H1 (cell line): Measurements from ENCODE around the gene RANBP17. TPM values are rescaled to one million over a fixed set of nuclear protein-coding genes. Genes with fewer than 3 reads are reported as not detected.

Source experiments
- CTCF ChIA-PET: fragments of 300-600 bp; sonication (Branson Sonifier 250); formaldehyde crosslinking; loops from one replicate; lab custom pipeline; 2021; ENCODE audit not compliant: partially characterized antibody; lab: Charles Lee
- POLR2A ChIA-PET: fragments of 300-600 bp; sonication (Branson Sonifier 250); formaldehyde crosslinking; loops from one replicate; lab custom pipeline; 2021; ENCODE audit warnings: inconsistent platforms; ENCODE audit not compliant: partially characterized antibody; lab: Charles Lee
- DNase-seq, 2 experiments: peaks; one replicate each; pipeline versions ENCODE4 v3.0.0 to v3.0.0-alpha.2; 2010 to 2022; ENCODE audit warnings: low spot score in 2 of 2, low read depth in 1 of 2, mixed read lengths in 1 of 2
- FAIRE-seq: peaks from 2 replicates; lab custom pipeline; 2011; peaks lifted over from hg19 to GRCh38; lab: Jason Lieb, UNC
- H2AFZ ChIP-seq: 2 replicates; pipeline ENCODE4 v1.8.1; 2012; ENCODE audit warnings: low read length, inconsistent platforms
- H2AK5ac ChIP-seq: 2 replicates; pipeline ENCODE4 v1.6.1; 2013; ENCODE audit warnings: low read depth, low read length
- H2BK120ac ChIP-seq: replicated peaks from 2 replicates; pipeline ENCODE3; 2013; ENCODE audit warnings: low read depth, low read length, inconsistent platforms
- H2BK12ac ChIP-seq: 2 replicates; pipeline ENCODE4 v1.6.1; 2013; ENCODE audit warnings: low read depth, low read length
- H2BK15ac ChIP-seq: 2 replicates; pipeline ENCODE4 v1.6.1; 2013; ENCODE audit warnings: low read length
- H2BK20ac ChIP-seq: 2 replicates; pipeline ENCODE4 v1.6.1; 2013; ENCODE audit warnings: low read length
- H2BK5ac ChIP-seq: 2 replicates; pipeline ENCODE4 v1.6.1; 2013; ENCODE audit warnings: low read depth, low read length
- H3K14ac ChIP-seq: 2 replicates; pipeline ENCODE4 v1.6.1; 2013; ENCODE audit warnings: inconsistent platforms; ENCODE audit not compliant: insufficient read length
- H3K18ac ChIP-seq: 2 replicates; pipeline ENCODE4 v1.6.1; 2013; ENCODE audit warnings: low read length; ENCODE audit errors: extremely low read depth
- H3K23ac ChIP-seq: 2 replicates; pipeline ENCODE4 v1.6.1; 2013; ENCODE audit warnings: inconsistent platforms; ENCODE audit not compliant: insufficient read length
- H3K23me2 ChIP-seq: 2 replicates; pipeline ENCODE4 v1.6.1; 2013; ENCODE audit warnings: low read depth, low read length
- H3K27ac ChIP-seq: 2 replicates; pipeline ENCODE4 v1.6.1; 2011; ENCODE audit warnings: low read depth, low read length, inconsistent platforms
- H3K27me3 ChIP-seq, 4 experiments: replicated peaks in 1 of 4; 1 replicate in 1 of 4; 2 replicates in 3 of 4; pipeline versions ENCODE4 v1.6.1 to v1.8.1; 2011 to 2013; ENCODE audit warnings: low read length in 3 of 4, mild to moderate bottlenecking in 3 of 4, inconsistent platforms in 2 of 4, mixed read lengths in 2 of 4, moderate library complexity in 1 of 4; ENCODE audit not compliant: control insufficient read depth in 3 of 4, insufficient read depth in 3 of 4; ENCODE audit errors: extremely low read depth in 1 of 4
- H3K36me3 ChIP-seq, 4 experiments: 2 replicates each; pipeline versions ENCODE4 v1.6.1 to v1.8.1; 2011 to 2013; ENCODE audit warnings: mild to moderate bottlenecking in 4 of 4, low read length in 3 of 4, moderate library complexity in 2 of 4, control low read depth in 1 of 4, inconsistent platforms in 1 of 4; ENCODE audit not compliant: insufficient read depth in 4 of 4, control insufficient read depth in 2 of 4
- H3K4ac ChIP-seq: replicated peaks from 2 replicates; pipeline ENCODE3; 2013; ENCODE audit warnings: low read length, low read depth, mixed read lengths, inconsistent platforms; ENCODE audit not compliant: insufficient read length
- H3K4me1 ChIP-seq, 4 experiments: replicated peaks in 1 of 4; 1 replicate in 1 of 4; 2 replicates in 3 of 4; pipeline versions ENCODE4 v1.6.1 to v1.8.1; 2011 to 2013; ENCODE audit warnings: low read length in 3 of 4, inconsistent platforms in 2 of 4, mixed read lengths in 1 of 4; ENCODE audit not compliant: insufficient read depth in 4 of 4, control insufficient read depth in 3 of 4
- H3K4me2 ChIP-seq, 2 experiments: 2 replicates each; pipeline versions ENCODE4 v1.6.1 to v1.8.1; 2011 to 2013; ENCODE audit warnings: low read depth in 2 of 2, low read length in 2 of 2, control low read depth in 1 of 2, inconsistent platforms in 1 of 2, mild to moderate bottlenecking in 1 of 2; ENCODE audit not compliant: insufficient read depth in 1 of 2
- H3K4me3 ChIP-seq, 4 experiments: fragments of 200-600, 300-600 bp in 1 of 4; sonication (generic), shearing (Covaris generic), sonication (Bioruptor Twin) in 1 of 4; 2 replicates each; pipeline versions ENCODE4 v1.5.1 to v1.8.1; 2011 to 2016; ENCODE audit warnings: low read length in 4 of 4, low read depth in 3 of 4, control low read depth in 2 of 4, inconsistent platforms in 2 of 4, mild to moderate bottlenecking in 2 of 4, mixed read lengths in 1 of 4, moderate library complexity in 1 of 4; ENCODE audit not compliant: insufficient read depth in 2 of 4; ENCODE audit errors: extremely low read depth in 1 of 4
- H3K56ac ChIP-seq: replicated peaks from 2 replicates; pipeline ENCODE3; 2013; ENCODE audit warnings: low read depth, mild to moderate bottlenecking, mixed read lengths, low read length, inconsistent platforms; ENCODE audit not compliant: insufficient read length
- H3K79me1 ChIP-seq: 2 replicates; pipeline ENCODE4 v1.6.1; 2013; ENCODE audit warnings: low read depth, low read length, control low read depth
- H3K79me2 ChIP-seq, 2 experiments: 2 replicates each; pipeline versions ENCODE4 v1.6.1 to v1.8.1; 2012 to 2013; ENCODE audit warnings: low read length in 2 of 2, mild to moderate bottlenecking in 2 of 2, inconsistent platforms in 1 of 2; ENCODE audit not compliant: insufficient read depth in 2 of 2, control insufficient read depth in 1 of 2
- H3K9ac ChIP-seq, 4 experiments: replicated peaks in 1 of 4; 1 replicate in 1 of 4; 2 replicates in 3 of 4; pipeline versions ENCODE4 v1.6.1 to v1.8.1; 2011 to 2013; ENCODE audit warnings: low read depth in 3 of 4, low read length in 3 of 4, control low read depth in 2 of 4, mild to moderate bottlenecking in 2 of 4, moderate library complexity in 2 of 4, inconsistent platforms in 1 of 4; ENCODE audit errors: extremely low read depth in 1 of 4
- H3K9me3 ChIP-seq, 2 experiments: 2 replicates each; pipeline versions ENCODE4 v1.6.1 to v1.8.1; 2012 to 2013; ENCODE audit warnings: mild to moderate bottlenecking in 2 of 2, moderate library complexity in 2 of 2, control low read depth in 1 of 2, inconsistent platforms in 1 of 2, low read depth in 1 of 2, low read length in 1 of 2, mixed read lengths in 1 of 2; ENCODE audit not compliant: insufficient read depth in 2 of 2
- H4K20me1 ChIP-seq, 2 experiments: replicated peaks in 1 of 2; 2 replicates each; pipeline versions ENCODE3 to v1.8.1; 2011 to 2013; ENCODE audit warnings: inconsistent platforms in 2 of 2, low read length in 2 of 2, mild to moderate bottlenecking in 1 of 2; ENCODE audit not compliant: insufficient read depth in 2 of 2, control insufficient read depth in 1 of 2
- H4K5ac ChIP-seq: 2 replicates; pipeline ENCODE4 v1.6.1; 2013; ENCODE audit warnings: low read length, low read depth, mixed read lengths, inconsistent platforms; ENCODE audit not compliant: insufficient read length
- H4K8ac ChIP-seq: 2 replicates; pipeline ENCODE4 v1.8.0; 2013; ENCODE audit warnings: mild to moderate bottlenecking, moderate library complexity, low read length, inconsistent platforms; ENCODE audit not compliant: insufficient read depth; ENCODE audit errors: extremely low read depth
- H4K91ac ChIP-seq: replicated peaks from 2 replicates; pipeline ENCODE3; 2013; ENCODE audit warnings: low read length, mixed read lengths, inconsistent platforms; ENCODE audit not compliant: insufficient read length
- CHD1 ChIP-seq: IDR thresholded peaks from 2 replicates; pipeline ENCODE4 v1.6.1; 2012; ENCODE audit warnings: low read depth, low read length, improper control_type of control experiment
- CTCF ChIP-seq, 3 experiments: IDR thresholded peaks; 1 replicate in 2 of 3; 2 replicates in 1 of 3; pipeline versions ENCODE4 v1.5.1 to v1.6.1; 2011; ENCODE audit warnings: low read length in 3 of 3, mild to moderate bottlenecking in 3 of 3, inconsistent platforms in 2 of 3, low read depth in 1 of 3, moderate library complexity in 1 of 3; ENCODE audit not compliant: insufficient read depth in 1 of 3; ENCODE audit errors: control extremely low read depth in 1 of 3
- E2F6 ChIP-seq: IDR thresholded peaks from 2 replicates; pipeline ENCODE4 v1.6.1; 2012; ENCODE audit warnings: inconsistent platforms
- RAD21 ChIP-seq, 2 experiments: IDR thresholded peaks in 1 of 2; conservative IDR thresholded peaks in 1 of 2; 2 replicates each; pipeline ENCODE4 v1.6.1; 2011; ENCODE audit warnings: low read depth in 2 of 2, low read length in 2 of 2, improper control_type of control experiment in 1 of 2, inconsistent platforms in 1 of 2, mild to moderate bottlenecking in 1 of 2, moderate library complexity in 1 of 2
- WGBS, 2 experiments: shearing (Covaris generic) in 1 of 2; methylation state at CpG; one replicate each; pipeline versions ENCODE4 v1.1.6 to v1.1.7; 2013 to 2015; ENCODE audit warnings: low lambda C conversion rate in 2 of 2, mixed read lengths in 2 of 2, inconsistent platforms in 1 of 2, low coverage in 1 of 2, missing lambda C conversion rate in 1 of 2; ENCODE audit not compliant: insufficient replicate concordance in 2 of 2, insufficient coverage in 1 of 2, insufficient read length in 1 of 2; ENCODE audit errors: extremely low coverage in 1 of 2, missing lambda C conversion rate in 1 of 2; 5-methylcytosine and 5-hydroxymethylcytosine counted together
- polyA plus RNA-seq, 7 experiments: library from polyadenylated mRNA; depleted of rRNA in 3 of 7; stranded (reverse) in 5 of 7; unstranded in 2 of 7; fragments of >200 nt in 5 of 7; fragments of 200-250 nt in 2 of 7; gene quantifications; 1 replicate in 5 of 7; 2 replicates in 1 of 7; 4 replicates in 1 of 7; pipeline versions ENCODE4 v1.2.1 to v1.2.3, GENCODE V29; 2011 to 2013; ENCODE audit warnings: missing spikeins in 2 of 7, mixed read lengths in 2 of 7
- total RNA-seq: library from RNA; stranded (reverse); fragmentation: NEBNext Ultra II Directional; extraction: Animal tissue kit (Norgen Biotek cat#: 25700); gene quantifications from 2 replicates; pipeline ENCODE4 v1.2.1, GENCODE V29; 2021

RANBP17 gene
- total and polyA plus RNA-seq, 2 of the 8 experiments (the other 6 are each of a cell fraction or from before 2014, with no cell fraction given) = 8.6 to 21.3 TPM

- Histone ChIP-seq H3K79me1 (no peaks in the 10 kb centered on the region), H3K27ac (no peak overlapping the region), H3K4me1 (no peaks in the 10 kb centered on the region), H4K8ac (no peak overlapping the region; the same call in 1 of the 2 replicates), H2BK120ac (no peak overlapping the region), H3K23ac (no peak overlapping the region), H3K4ac (no peak overlapping the region), H3K4me2 (no peak overlapping the region), H4K20me1 (no peaks in the 10 kb centered on the region), H3K4me3 (no peak overlapping the region), H3K9me3 (no peaks in the 10 kb centered on the region), H2BK5ac (no peak overlapping the region), H3K23me2 (no peaks in the 10 kb centered on the region), H3K9ac (no peak overlapping the region), H3K36me3 (no peaks in the 10 kb centered on the region), H2BK20ac (no peak overlapping the region), H2BK15ac (no peak overlapping the region), H3K79me2 (no peaks in the 10 kb centered on the region), H3K27me3 (peaks cover 0 to 4% (median 2%) of the 10 kb centered on the region in 4 experiments; a peak in 3 of 7 replicates), H3K14ac (no peak overlapping the region), H2AFZ (peak overlapping the region; percentile 46; the same call in 1 of the 2 replicates), H4K5ac (no peak overlapping the region), H2BK12ac (no peak overlapping the region), H4K91ac (no peak overlapping the region), H2AK5ac (no peak overlapping the region), H3K18ac (no peak overlapping the region), H3K56ac (no peak overlapping the region)
- POLR2A ChIA-PET = interaction anchor here (1.3 kb wide), 1 partner anchor 46 kb away, joined by 3 read pairs; no protein-coding TSS in a partner anchor
- TF ChIP-seq E2F6 (no peak), CHD1 (no peak), CTCF (IDR thresholded peaks at IDR 0.05; ENCODE audit: control extremely low read depth in 1 of 3, insufficient read depth in 1 of 3, low read depth in 1 of 3, low read length in 3 of 3) (peak in 2 of 3 experiments; percentile 78 to 81; a peak in 3 of 4 replicates), RAD21 (IDR thresholded peaks at IDR 0.05 in 1 of 2, conservative IDR thresholded peaks at IDR 0.05 in 1 of 2; ENCODE audit: low read depth in 2 of 2, low read length in 2 of 2) (peak; percentile 84)
- WGBS, 2 experiments = 59% methylated on average over 17 of the region's 17 CpGs; no CpG with 5 or more reads in 1 of the 2 experiments
- CTCF ChIA-PET = interaction anchor here (0.7 to 6.6 kb wide), 34 partner anchors 10 to 647 kb away, joined by 3 to 44 read pairs (median 5); no protein-coding TSS in a partner anchor
- FAIRE-seq = peak; percentile 94
- DNase-seq = peak in 1 of 2 experiments; percentile 56
Observed at GRCh38 chr5:171342362-171343111, 480.7 kb downstream of the RANBP17 start.
